Loucy (cell line): Measurements from ENCODE around the gene ACTC1.

Experiments used
- EZH2phosphoT487 ChIP-seq: fragments of 200-600 bp; IDR thresholded peaks from 2 replicates; pipeline ENCODE4 v1.6.1; 2018; ENCODE audit warnings: antibody characterized with exemption, mild to moderate bottlenecking, moderate library complexity, borderline replicate concordance
- TF ChIP-seq, protein P1 (sequence below): fragments of 200-600 bp; sonication (generic); conservative IDR thresholded peaks from 2 replicates; pipeline ENCODE4 v1.5.1; 2014; ENCODE audit warnings: mild to moderate bottlenecking, antibody characterized with exemption, low read length

DNA sequence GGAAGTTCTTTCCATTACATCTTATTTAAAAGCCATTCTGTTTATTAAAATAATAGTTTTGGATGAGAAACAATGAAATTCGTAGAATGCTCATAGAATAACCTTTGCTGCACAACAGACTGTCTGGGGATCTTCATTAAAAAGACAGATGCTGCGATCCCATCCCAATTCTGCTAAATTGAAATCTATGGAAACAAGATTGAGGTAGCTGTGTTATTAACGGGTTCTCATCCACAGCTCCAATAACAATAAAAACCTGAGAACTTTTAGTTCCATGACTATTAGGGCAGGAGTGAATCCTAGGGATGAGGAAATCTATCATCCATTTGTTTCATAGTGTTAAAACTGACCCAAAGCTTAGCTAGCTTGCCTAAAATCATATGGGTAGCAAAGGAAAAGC is 38.1 kb downstream of the ACTC1 start:
- no peak for TF ChIP-seq EZH2phosphoT487
- TF ChIP-seq, protein P1, sequence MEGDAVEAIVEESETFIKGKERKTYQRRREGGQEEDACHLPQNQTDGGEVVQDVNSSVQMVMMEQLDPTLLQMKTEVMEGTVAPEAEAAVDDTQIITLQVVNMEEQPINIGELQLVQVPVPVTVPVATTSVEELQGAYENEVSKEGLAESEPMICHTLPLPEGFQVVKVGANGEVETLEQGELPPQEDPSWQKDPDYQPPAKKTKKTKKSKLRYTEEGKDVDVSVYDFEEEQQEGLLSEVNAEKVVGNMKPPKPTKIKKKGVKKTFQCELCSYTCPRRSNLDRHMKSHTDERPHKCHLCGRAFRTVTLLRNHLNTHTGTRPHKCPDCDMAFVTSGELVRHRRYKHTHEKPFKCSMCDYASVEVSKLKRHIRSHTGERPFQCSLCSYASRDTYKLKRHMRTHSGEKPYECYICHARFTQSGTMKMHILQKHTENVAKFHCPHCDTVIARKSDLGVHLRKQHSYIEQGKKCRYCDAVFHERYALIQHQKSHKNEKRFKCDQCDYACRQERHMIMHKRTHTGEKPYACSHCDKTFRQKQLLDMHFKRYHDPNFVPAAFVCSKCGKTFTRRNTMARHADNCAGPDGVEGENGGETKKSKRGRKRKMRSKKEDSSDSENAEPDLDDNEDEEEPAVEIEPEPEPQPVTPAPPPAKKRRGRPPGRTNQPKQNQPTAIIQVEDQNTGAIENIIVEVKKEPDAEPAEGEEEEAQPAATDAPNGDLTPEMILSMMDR: no peak
